A549 (cell line): ENCODE data around the gene ENPP7. TPM values are rescaled to one million over a fixed set of nuclear protein-coding genes. Genes with fewer than 3 reads are reported as not detected.

Source experiments
- ATAC-seq, 2 experiments: fragments of 200-7000 bp in 1 of 2; fragments of >200 bp in 1 of 2; cut with Nextera tagmentation in 1 of 2; cut with Tn5 transposase in 1 of 2; 3 replicates each; pipeline versions ENCODE4 v1.8.0 to v1.9.1; 2018 to 2020; ENCODE audit warnings: mild to moderate bottlenecking in 1 of 2, moderate library complexity in 1 of 2
- CTCF ChIA-PET: fragments of 300-600 bp; sonication (Branson Sonifier 250); formaldehyde crosslinking; extraction: SDS; loops from one replicate; lab custom pipeline; 2021; ENCODE audit warnings: antibody characterized with exemption, inconsistent platforms; lab: Yijun Ruan, JAX
- POLR2A ChIA-PET: fragments of 350-600 bp; formaldehyde crosslinking; extraction: SDS; loops from one replicate; lab custom pipeline; 2021; ENCODE audit warnings: antibody characterized with exemption, inconsistent platforms; lab: Yijun Ruan, JAX
- DNase-seq, 2 experiments: peaks; one replicate each; pipeline versions ENCODE4 v3.0.0 to v3.0.0-alpha.2; 2011 to 2016; ENCODE audit warnings: low read depth in 1 of 2, low spot score in 1 of 2
- FAIRE-seq: peaks from 2 replicates; lab custom pipeline; 2011; peaks lifted over from hg19 to GRCh38; lab: Jason Lieb, UNC
- H3K27ac ChIP-seq, 2 experiments: fragments of >200 bp; sonication (Bioruptor Twin); formaldehyde crosslinking; 3 replicates each; pipeline ENCODE4 v1.5.1; 2016 to 2017
- H3K4me1 ChIP-seq: fragments of >200 bp; sonication (Bioruptor Twin); formaldehyde crosslinking; 3 replicates; pipeline ENCODE4 v1.6.1; 2016
- H3K4me2 ChIP-seq: fragments of >200 bp; sonication (Bioruptor Twin); formaldehyde crosslinking; 3 replicates; pipeline ENCODE4 v1.6.1; 2016
- H3K4me3 ChIP-seq: fragments of >200 bp; sonication (Bioruptor Twin); formaldehyde crosslinking; 3 replicates; pipeline ENCODE4 v1.5.1; 2016
- H3K9me3 ChIP-seq: fragments of >200 bp; sonication (Bioruptor Twin); formaldehyde crosslinking; 3 replicates; pipeline ENCODE4 v1.6.1; 2016
- EHF ChIP-seq: fragments of 250-450 bp; sonication (Bioruptor Pico); IDR thresholded peaks from 2 replicates; pipeline ENCODE4 v1.5.0; 2020; ENCODE audit warnings: mild to moderate bottlenecking
- ELK1 ChIP-seq: fragments of 150-350 bp; IDR thresholded peaks from 2 replicates; pipeline ENCODE4 v1.6.1; 2014; ENCODE audit warnings: low read depth, mild to moderate bottlenecking, low read length
- EP300 ChIP-seq, 2 experiments: fragments of >200 bp; sonication (Bioruptor Twin); formaldehyde crosslinking; IDR thresholded peaks; 2 replicates in 1 of 2; 3 replicates in 1 of 2; pipeline ENCODE4 v1.6.1; 2016 to 2017
- FOXS1 ChIP-seq: fragments of 250-450 bp; sonication (Bioruptor Pico); IDR thresholded peaks from 2 replicates; pipeline ENCODE4 v1.5.0; 2020; ENCODE audit warnings: mild to moderate bottlenecking, moderate library complexity
- HES2 ChIP-seq: fragments of >200 bp; sonication (Bioruptor Twin); formaldehyde crosslinking; IDR thresholded peaks from 2 replicates; pipeline ENCODE4 v1.6.1; 2016
- JUN ChIP-seq, 2 experiments: fragments of >200 bp; sonication (Bioruptor Twin); formaldehyde crosslinking; IDR thresholded peaks; 2 replicates in 1 of 2; 3 replicates in 1 of 2; pipeline ENCODE4 v1.6.1; 2016 to 2017
- JUNB ChIP-seq: fragments of >200 bp; sonication (Bioruptor Twin); formaldehyde crosslinking; IDR thresholded peaks from 2 replicates; pipeline ENCODE4 v1.6.1; 2016
- MAFK ChIP-seq: fragments of 450-650 bp; IDR thresholded peaks from 2 replicates; pipeline ENCODE4 v1.6.1; 2014; ENCODE audit not compliant: partially characterized antibody
- MAX ChIP-seq: IDR thresholded peaks from 2 replicates; pipeline ENCODE4 v1.6.1; 2012
- PHF8 ChIP-seq: fragments of 200-600 bp; sonication (generic); IDR thresholded peaks from 2 replicates; pipeline ENCODE4 v1.6.1; 2016; ENCODE audit warnings: low read depth, mild to moderate bottlenecking, antibody characterized with exemption, moderate library complexity, borderline replicate concordance
- POLR2AphosphoS2 ChIP-seq: conservative IDR thresholded peaks from 2 replicates; pipeline ENCODE4 v1.6.1; 2012; ENCODE audit warnings: low read length, improper control_type of control experiment, inconsistent platforms
- RAD21 ChIP-seq, 2 experiments: fragments of >200 bp in 1 of 2; sonication (Bioruptor Twin) in 1 of 2; formaldehyde crosslinking in 1 of 2; IDR thresholded peaks in 1 of 2; conservative IDR thresholded peaks in 1 of 2; 2 replicates in 1 of 2; 3 replicates in 1 of 2; pipeline ENCODE4 v1.6.1; 2012 to 2018; ENCODE audit warnings: inconsistent platforms in 1 of 2
- REST ChIP-seq: fragments of 200-600 bp; sonication (generic); IDR thresholded peaks from 2 replicates; pipeline ENCODE4 v1.6.1; 2016; ENCODE audit warnings: antibody characterized with exemption, mild to moderate bottlenecking, moderate library complexity
- SMC3 ChIP-seq: fragments of >200 bp; sonication (Bioruptor Twin); formaldehyde crosslinking; IDR thresholded peaks from 3 replicates; pipeline ENCODE4 v1.6.1; 2018; ENCODE audit warnings: inconsistent platforms
- SREBF2 ChIP-seq: fragments of 450-650 bp; IDR thresholded peaks from 2 replicates; pipeline ENCODE4 v1.6.1; 2014; ENCODE audit warnings: mild to moderate bottlenecking, moderate library complexity
- ZFP36 ChIP-seq: fragments of 450-650 bp; IDR thresholded peaks from 2 replicates; pipeline ENCODE4 v1.6.1; 2014; ENCODE audit warnings: borderline replicate concordance; ENCODE audit not compliant: partially characterized antibody
- WGBS: methylation state at CpG from one replicate; pipeline ENCODE4 v1.1.6; 2017; ENCODE audit errors: missing lambda C conversion rate; 5-methylcytosine and 5-hydroxymethylcytosine counted together
- polyA plus RNA-seq, 4 experiments: library from polyadenylated mRNA; depleted of rRNA in 3 of 4; stranded (reverse); fragments of >200 nt; fragmentation: RNase III in 1 of 4; extraction: RNeasy Plus Mini Kit Qiagen cat#74134 plus additional on column Dnase treatment in 1 of 4; gene quantifications; 2 replicates in 3 of 4; 3 replicates in 1 of 4; pipeline ENCODE4 v1.2.3, GENCODE V29; 2011 to 2017
- TF ChIP-seq, protein P1 (sequence below): fragments of 250-450 bp; sonication (Bioruptor Pico); IDR thresholded peaks from 2 replicates; pipeline ENCODE4 v1.5.0; 2020; ENCODE audit warnings: low read depth, mild to moderate bottlenecking, moderate library complexity
- TF ChIP-seq, protein P2 (sequence below): IDR thresholded peaks from 2 replicates; pipeline ENCODE4 v1.6.1; 2012; ENCODE audit warnings: low read depth, borderline replicate concordance

Gene ENPP7
- polyA plus RNA-seq, 2 of the 4 experiments (the other 2 are of a cell fraction): not detected

DNA sequence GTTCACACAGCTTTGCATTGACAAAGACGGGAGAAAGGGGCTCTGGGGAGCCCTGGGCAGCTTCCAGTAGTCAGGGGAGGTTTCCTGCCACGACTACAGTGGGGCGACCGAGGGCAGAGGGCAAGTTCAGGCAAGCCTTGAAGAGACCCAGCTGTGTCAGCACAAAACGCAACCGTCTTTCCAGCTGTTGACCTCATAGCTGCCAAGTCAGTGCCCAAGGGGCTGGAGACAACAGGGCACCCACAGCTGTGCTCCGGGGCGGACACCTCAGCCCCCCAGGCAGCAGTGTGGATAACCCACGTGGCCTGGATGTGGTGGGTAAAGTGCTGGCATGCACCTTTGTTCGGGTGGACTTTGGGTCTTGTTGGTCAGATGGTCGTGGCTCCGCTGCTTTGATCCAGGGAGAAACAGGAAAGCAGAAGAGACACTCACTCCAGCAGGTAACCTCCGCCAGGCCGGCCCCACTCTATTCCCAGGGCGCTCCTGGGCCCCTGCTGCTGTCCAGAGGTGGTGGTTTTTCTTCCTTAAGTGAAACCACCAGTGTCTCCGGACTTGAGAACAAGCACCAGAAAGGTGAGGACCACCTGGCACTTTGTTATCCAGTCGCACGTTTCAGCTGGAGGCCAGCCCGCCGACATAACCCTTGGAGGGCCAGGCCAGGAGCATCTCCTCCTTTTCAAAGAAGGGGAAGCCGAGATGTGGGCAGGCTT is 29.6 kb downstream of the ENPP7 start:
- Histone ChIP-seq H3K9me3 (no peaks in the 10 kb centered on the region), H3K4me3 (no peak overlapping the region), H3K27ac (peak overlapping the region in 1 of 2 experiments; percentile 48; a peak in 3 of 6 replicates), H3K4me1 (no peaks in the 10 kb centered on the region), H3K4me2 (no peak overlapping the region)
- 81% methylated on average over 21 of the region's 21 CpGs for WGBS
- ChIA-PET CTCF (interaction anchor here (0.7 to 23.5 kb wide), 6 partner anchors 11 to 45 kb away, joined by 3 to 254 read pairs (median 5); no protein-coding TSS in a partner anchor), POLR2A (no interaction called here)
- ATAC-seq (no peak), DNase-seq (no peak), FAIRE-seq (no peak)
- TF ChIP-seq MAFK: peak; percentile 67
- TF ChIP-seq JUN (IDR thresholded peaks at IDR 0.05): no peak

- POLR2A ChIA-PET: no interaction called here
- 79% methylated on average over 17 of the region's 19 CpGs for WGBS
- CTCF ChIA-PET: interaction anchor here (0.7 to 23.5 kb wide), 5 partner anchors 9 to 230 kb away, joined by 3 to 254 read pairs (median 6); no protein-coding TSS in a partner anchor
Measured at GRCh38 chr17:79761894-79762589, 31.3 kb downstream of the ENPP7 start.

DNA sequence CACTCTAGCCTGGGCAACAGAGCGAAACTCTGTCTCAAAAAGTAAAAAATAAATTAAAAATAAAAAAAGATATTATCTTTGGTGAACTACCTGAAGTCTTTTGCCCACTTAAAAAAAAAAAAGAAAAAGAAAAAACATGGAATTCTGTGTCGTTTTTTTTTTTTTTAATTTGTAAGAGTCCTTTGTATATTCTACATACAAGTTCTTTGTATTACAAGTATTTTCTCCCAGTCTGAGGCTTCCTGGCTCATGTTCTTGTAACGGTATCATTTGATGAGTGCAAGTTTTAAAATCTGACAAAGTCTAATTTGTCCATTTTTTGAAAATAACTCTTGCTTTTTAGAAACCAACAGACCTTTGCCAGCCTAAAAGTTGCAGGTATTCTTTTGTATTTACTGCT is 35.0 kb downstream of the ENPP7 start:
- H3K4me3 ChIP-seq: no peak overlapping the region
- peaks cover 16% of the 10 kb centered on the region for H3K4me1 ChIP-seq
- DNase-seq (no peak), ATAC-seq (no peak), FAIRE-seq (no peak)
- ChIA-PET CTCF (interaction anchor here (0.6 to 23.5 kb wide), 6 partner anchors 23 to 525 kb away, joined by 3 to 254 read pairs (median 4); no protein-coding TSS in a partner anchor), POLR2A (no interaction called here)
- no peak overlapping the region for H3K4me2 ChIP-seq
- TF ChIP-seq JUNB: no peak
- TF ChIP-seq POLR2AphosphoS2: no peak
- TF ChIP-seq ZFP36: no peak
- TF ChIP-seq, protein P1, sequence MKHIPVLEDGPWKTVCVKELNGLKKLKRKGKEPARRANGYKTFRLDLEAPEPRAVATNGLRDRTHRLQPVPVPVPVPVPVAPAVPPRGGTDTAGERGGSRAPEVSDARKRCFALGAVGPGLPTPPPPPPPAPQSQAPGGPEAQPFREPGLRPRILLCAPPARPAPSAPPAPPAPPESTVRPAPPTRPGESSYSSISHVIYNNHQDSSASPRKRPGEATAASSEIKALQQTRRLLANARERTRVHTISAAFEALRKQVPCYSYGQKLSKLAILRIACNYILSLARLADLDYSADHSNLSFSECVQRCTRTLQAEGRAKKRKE (CRISPR knock-in tag): no peak
- TF ChIP-seq MAX: no peak
- TF ChIP-seq HES2: no peak
- TF ChIP-seq, protein P2, sequence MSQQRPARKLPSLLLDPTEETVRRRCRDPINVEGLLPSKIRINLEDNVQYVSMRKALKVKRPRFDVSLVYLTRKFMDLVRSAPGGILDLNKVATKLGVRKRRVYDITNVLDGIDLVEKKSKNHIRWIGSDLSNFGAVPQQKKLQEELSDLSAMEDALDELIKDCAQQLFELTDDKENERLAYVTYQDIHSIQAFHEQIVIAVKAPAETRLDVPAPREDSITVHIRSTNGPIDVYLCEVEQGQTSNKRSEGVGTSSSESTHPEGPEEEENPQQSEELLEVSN: no peak
- no peak for TF ChIP-seq REST
- no peak for TF ChIP-seq EP300 (IDR thresholded peaks at IDR 0.05)
- no peak for TF ChIP-seq EHF (CRISPR knock-in tag)
- TF ChIP-seq SMC3: no peak
- no peak for TF ChIP-seq RAD21 (conservative IDR thresholded peaks at IDR 0.05 in 1 of 2, IDR thresholded peaks at IDR 0.05 in 1 of 2)
- TF ChIP-seq SREBF2: no peak
- no peak for TF ChIP-seq FOXS1 (CRISPR knock-in tag)
- TF ChIP-seq PHF8: no peak
- H3K27ac ChIP-seq: no peak overlapping the region
- 74% methylated on average over 3 of the region's 3 CpGs for WGBS
- H3K9me3 ChIP-seq: no peaks in the 10 kb centered on the region

More at GRCh38 chr17:79761894-79762589, 31.3 kb downstream of the ENPP7 start:
- TF ChIP-seq ELK1: no peak
- H3K4me2 ChIP-seq: no peak overlapping the region
- no peak for DNase-seq
- ATAC-seq: 0 out of 6 replicates have a peak, but pooled peaks of 1 of the 2 experiments have one; percentile 12
- H3K4me1 ChIP-seq: no peaks in the 10 kb centered on the region
- H3K4me3 ChIP-seq: no peak overlapping the region
- H3K27ac ChIP-seq: no peak overlapping the region
- FAIRE-seq: no peak
- H3K9me3 ChIP-seq: no peaks in the 10 kb centered on the region
